GM19043 (cell line): Measurements from ENCODE around the gene RLN2.
"Not testable (repeated sequence)": the region's sequence is repeated elsewhere in the genome, so short reads cannot be mapped to it uniquely, and the experiment has no call there.

ENCODE experiments used
- ATAC-seq: cut with Tn5 transposase; IDR thresholded peaks from one replicate; pipeline ENCODE4 v1.9.1; 2021; ENCODE audit warnings: low read depth; ENCODE audit not compliant: unreplicated experiment

The RLN2 gene

GRCh38 chr9:5303840-5304795 lies at the start of gene RLN2:
RLN2 (minus strand) TSS chr9:5304716; CDS start chr9:5304580, 136 bp downstream.
- peak; percentile 98 for ATAC-seq

- ATAC-seq, result no peak
These were observed 49.7 kb upstream of the RLN2 start for GRCh38 chr9:5354184-5354583.

GRCh38 chr9:5352637-5353248 lies 48.2 kb upstream of the RLN2 start:
- ATAC-seq, result no peak

- ATAC-seq, result peak; percentile 99
These were observed 34.8 kb upstream of the RLN2 start, which contains the start of gene RLN1 for GRCh38 chr9:5338992-5339981. RLN1 (minus strand) TSS chr9:5339876; CDS start chr9:5339746, 130 bp downstream.

GRCh38 chr9:5336688-5337087 lies 32.2 kb upstream of the RLN2 start:
- no peak for ATAC-seq

- not testable (repeated sequence) for ATAC-seq
These were observed 26.8 kb upstream of the RLN2 start for GRCh38 chr9:5331276-5331675.

- ATAC-seq, result no peak
These were observed 22.5 kb upstream of the RLN2 start for GRCh38 chr9:5326893-5327548.

GRCh38 chr9:5326187-5326586 lies 21.7 kb upstream of the RLN2 start:
- no peak for ATAC-seq

GRCh38 chr9:5321601-5322000 lies 17.1 kb upstream of the RLN2 start:
- not testable (repeated sequence) for ATAC-seq

GRCh38 chr9:5321058-5321457 lies 16.5 kb upstream of the RLN2 start:
- ATAC-seq, result no peak

GRCh38 chr9:5316406-5316805 lies 11.9 kb upstream of the RLN2 start:
- ATAC-seq, result not testable (repeated sequence)

- no peak for ATAC-seq
These were observed 10.8 kb upstream of the RLN2 start for GRCh38 chr9:5315187-5315923.

- ATAC-seq, result no peak
These were observed 6.3 kb upstream of the RLN2 start for GRCh38 chr9:5310851-5311250.

GRCh38 chr9:5305741-5306140 lies 1.2 kb upstream of the RLN2 start:
- ATAC-seq, result no peak

GRCh38 chr9:5301544-5301943 lies 3.0 kb downstream of the RLN2 start:
- no peak for ATAC-seq

- no peak for ATAC-seq
These were observed 12.4 kb downstream of the RLN2 start for GRCh38 chr9:5292141-5292540.

GRCh38 chr9:5288591-5288990 lies 15.9 kb downstream of the RLN2 start:
- ATAC-seq, result no peak

- no peak for ATAC-seq
These were observed 18.3 kb downstream of the RLN2 start for GRCh38 chr9:5286262-5286661.

GRCh38 chr9:5278486-5278885 lies 26.0 kb downstream of the RLN2 start:
- ATAC-seq, result no peak
